NCI-H1694 (cell line): ENCODE results near the gene DLGAP4.
"Not testable (repeated sequence)": the region's sequence is repeated elsewhere in the genome, so short reads cannot be mapped to it uniquely, and the experiment has no call there.

Experiments
- DNase-seq: peaks from one replicate; lab custom pipeline; 2025; lab: John Stamatoyannopoulos, UW

DLGAP4 gene

DNA sequence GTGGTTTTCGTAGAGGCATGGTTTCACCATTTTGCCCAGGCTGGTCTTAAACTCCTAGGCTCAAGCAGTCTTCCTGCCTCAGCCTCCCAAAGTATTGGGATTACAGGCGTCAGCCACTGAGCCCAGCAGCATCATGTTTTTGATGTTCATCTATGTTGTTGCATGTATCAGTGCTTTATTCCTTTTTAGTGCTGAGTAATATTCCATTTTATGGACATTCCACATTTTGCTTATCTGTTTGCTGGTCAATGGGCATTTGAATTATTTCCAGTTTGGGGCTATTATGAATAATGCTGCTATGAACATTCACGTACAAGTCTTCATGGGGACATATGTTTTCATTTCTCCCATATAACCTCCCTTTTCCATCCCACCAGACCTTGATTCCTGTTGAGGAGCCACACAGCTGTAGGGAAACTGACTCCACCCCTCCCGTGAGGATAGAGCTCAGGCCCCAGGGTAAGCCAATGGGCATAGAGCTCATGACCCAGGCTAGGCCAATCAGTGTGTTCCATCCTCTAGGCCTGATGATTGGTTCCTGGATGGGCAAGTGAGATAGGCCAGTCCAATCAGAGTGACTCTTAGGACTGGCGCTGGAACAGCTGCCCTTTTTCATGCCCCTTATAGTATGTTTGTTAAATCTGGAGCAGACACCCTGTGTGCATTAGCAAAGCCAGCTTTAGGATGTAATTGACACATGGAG is 49.5 kb downstream of the DLGAP4 start:
- no peak for DNase-seq

DNA sequence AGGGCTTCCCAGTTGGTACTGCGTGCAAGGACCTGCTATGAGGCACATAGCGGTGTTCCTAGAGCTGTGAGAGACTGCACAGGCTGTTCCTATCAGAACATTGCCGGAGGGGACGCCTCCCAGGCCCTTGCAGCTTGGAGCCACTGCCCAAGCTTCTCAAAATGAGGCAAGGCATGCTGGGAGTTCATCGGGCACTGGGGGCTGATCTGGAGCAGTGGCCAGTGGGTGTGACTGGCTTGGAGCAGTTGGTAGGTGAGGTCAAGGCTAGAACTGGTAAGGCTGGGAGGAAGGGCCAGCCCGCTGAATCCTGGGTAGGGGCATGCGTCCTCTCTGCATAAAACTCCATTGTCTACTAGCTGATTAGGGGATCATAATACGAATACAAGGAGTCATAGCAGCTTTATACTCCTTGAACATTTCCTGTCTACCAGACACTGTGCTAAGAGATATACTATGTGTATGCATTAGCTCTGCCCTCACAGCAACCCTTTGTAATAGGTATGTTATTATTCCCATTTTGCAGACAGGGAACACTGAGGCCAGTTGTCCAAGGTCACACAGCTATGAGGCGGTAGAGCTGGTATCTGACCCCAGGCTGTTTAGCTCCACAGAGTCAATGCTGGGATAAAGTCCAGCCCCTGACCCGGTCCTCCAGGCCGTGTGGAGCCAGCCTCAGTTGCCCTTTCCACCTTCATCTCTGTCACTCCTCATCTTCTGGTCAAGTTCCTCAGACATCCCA is 53.7 kb downstream of the DLGAP4 start:
- DNase-seq, result no peak

DNA sequence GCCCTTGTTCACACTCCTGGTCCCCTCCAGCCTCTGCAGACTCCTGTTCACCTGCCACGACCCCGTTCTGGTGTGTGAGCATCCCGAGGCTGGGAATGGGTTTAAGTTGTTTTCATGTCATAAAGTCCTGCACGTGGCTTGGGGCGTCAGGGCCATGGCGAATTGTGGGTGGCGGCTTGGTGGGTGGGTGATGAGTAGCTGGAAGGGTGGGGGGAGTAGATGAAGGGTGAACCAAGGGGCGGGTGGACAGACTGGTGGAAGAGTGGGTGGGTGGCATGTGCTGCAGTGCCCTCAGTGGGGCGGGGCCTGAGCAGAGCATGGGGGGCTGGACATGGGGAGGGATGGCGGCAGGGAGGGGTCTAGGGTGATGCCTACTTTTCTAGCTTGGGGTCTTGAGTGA is 54.3 kb downstream of the DLGAP4 start:
- DNase-seq, result no peak

DNA sequence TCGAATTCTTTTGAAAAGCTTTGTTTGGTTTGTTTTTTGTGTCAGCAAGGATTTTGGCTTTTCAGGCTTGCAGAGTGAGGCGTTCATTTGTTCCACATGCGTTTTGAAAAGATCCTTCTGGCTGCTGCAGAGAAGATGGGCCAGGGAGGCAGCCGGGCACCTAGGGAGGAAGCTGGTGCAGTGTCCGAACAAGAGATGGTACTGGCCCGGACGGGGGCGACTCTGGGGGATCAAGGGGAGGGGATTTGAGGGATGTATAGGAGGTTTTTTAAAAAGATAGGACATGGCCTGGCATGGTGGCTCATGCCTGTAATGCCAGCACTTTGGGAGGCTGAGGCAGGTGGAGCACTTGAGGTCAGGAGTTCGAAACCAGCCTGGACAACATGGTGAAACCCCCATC is 55.3 kb downstream of the DLGAP4 start:
- DNase-seq, result no peak

DNA sequence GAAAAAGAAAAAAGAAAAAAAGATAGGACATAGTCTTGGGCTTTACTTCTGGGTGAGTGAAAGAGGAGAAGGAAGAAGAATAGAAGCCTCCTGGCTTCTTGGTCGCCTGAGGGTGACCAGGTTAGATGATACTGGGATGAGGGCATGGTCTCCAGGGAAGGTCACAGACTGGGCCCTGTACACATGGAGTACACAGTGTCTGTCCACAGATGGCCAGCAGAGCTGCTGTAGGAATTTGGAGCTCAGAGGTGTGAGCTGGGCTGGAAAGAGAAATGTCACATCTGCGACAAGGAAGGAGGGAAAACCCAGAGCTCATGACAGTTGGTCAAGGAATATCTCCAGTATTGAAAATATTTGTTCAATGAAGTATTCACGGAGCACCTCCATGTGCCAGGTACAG is 56.1 kb downstream of the DLGAP4 start:
- DNase-seq, result no peak

DNA sequence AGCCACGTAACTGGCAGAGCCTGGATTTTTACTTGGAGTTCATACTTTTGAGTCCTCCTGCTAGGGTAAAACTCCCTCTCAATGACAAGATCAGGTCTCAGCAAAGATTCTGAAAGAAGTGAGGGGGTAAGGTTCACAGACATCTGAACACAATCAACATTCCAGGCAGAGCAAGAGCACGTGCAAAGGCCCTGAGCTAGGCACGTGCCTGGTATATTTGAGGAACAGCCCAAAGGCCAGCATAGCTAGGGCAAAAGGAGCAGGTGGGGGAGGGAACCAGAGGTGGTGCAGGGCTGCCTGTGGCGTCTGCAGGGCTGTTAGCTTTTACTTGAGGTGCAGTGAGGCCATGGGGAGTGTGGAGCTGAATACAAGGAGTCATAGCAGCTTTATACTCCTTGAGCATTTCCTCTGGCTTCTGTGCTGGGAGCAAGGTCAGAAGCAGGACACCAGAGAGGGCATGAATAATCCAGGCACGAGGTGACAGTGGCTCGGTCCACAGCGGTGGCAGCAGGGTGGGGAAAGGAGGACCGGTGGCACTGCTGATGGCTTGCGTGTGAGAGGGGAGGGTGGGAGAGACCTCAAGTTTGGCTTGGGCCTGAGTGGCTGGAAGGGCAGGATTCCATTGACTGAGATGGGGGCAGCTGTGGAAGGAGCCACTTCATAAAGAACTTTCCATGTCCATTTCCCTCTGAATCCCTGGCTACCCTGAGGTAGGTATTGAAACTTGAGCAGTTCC is 57.0 kb downstream of the DLGAP4 start:
- no peak for DNase-seq

DNA sequence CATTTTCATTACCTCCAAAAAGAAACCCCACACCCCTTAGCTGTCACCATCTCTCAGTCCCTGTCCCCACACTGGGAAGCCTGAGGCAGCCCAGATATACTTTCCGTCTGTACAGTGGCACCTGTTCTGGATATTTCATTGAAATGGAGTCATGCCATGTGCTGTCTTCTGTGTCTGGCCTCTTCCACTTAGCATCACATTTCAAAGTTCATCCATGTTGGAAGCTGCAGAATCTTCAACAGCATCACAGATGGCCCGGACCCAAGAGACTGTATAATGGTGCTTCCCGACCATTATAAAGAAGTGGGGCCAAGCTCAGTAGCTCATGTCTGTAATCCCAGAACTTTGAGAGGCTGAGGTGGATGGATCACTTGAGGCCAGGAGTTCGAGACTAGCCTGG is 58.4 kb downstream of the DLGAP4 start:
- no peak for DNase-seq

DNA sequence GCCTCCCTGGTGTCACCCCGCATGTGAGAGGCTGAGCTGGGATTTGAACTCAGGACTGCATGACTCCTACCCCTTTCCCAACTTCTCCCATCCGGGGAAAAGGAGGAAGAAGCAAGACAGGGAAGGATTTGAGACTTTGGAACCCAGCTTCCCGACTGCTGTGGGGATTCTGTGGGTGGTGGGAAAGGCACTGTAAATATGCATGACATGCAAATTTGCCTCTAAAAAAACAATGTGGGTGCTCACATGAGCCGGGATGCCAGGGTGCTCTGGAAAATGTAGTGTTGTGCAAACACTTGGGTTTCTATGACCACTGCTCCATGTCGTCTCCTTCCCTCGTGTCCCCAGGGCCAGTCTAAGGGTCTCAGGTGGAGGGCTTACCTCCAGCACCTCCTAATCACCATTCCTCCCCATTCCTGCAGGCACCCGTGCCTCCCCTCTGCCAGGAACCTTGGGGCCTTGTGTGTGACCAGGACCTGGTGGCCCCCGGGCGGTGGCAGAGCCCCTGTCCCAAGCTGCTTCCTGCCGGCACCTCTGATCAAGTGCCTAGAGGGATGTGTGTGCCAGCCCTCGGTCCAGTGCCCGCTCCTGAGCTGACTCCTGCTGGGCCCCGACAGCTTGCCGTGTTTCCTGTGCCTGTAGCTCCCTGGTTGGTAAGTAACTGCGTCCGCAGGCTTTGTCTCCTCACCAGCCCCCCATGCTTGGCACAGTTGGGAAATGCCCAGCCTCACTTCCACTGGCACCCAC is 60.7 kb downstream of the DLGAP4 start:
- no peak for DNase-seq

DNA sequence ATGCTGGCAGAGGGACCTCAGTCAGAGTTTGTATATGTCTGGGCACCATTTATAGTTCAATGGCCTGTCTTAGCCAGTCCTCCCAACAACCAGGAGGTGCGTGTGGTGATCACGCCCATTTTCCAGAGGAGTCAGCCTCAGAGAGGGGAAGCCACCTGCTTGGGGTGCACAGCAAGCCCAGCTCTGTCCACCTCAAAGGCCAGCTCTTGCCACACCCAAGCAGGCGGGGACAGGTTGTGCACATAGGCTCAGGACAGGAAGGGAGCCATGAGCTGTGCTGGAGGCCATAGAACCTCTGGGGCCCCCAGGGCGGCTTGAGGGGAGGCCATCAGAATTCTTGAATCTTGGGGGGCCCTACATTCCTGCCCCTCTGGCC is 61.2 kb downstream of the DLGAP4 start:
- no peak for DNase-seq

DNA sequence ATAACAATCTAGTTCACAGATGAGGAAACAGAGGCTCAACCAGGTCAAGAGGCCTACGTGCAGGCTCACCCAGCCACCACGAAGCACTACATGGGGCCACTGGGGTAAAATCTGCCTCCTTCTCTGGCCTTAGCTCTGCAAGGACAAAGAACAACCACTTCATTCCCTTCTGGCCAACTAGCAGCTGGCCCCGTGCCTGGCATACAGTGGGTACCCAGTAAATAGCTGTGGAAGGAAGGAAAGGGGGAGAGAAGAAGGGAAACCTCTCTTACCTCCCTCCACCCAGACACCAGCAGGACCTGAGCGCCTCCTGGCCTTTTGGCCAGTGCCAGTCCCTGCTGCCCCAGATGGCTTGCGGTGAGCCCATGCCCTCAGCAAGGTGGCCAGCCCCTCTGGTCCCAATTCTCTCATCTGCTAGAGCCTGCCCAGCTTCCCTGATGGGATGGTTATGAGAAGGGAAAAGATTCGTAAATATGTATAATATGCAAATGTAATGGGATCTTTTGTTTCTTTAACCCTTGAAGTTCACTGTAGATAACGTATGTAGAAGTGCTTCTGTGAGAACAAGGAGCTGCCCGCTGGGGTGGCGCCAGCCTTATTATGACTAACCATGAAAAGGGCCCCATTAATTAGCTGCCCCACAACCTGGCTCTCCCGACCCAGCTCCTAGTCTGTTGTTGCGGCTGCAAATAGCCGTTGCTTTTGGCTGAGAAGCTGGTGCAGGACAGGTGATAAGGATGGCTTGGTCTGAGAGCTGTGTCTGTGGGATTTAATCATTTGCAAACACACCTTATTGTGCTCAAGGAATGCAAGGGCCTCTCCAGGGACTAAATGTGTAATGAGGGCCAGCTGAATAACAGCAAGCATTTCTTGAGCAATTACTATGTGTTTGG is 62.0 kb downstream of the DLGAP4 start:
- DNase-seq, result no peak

DNA sequence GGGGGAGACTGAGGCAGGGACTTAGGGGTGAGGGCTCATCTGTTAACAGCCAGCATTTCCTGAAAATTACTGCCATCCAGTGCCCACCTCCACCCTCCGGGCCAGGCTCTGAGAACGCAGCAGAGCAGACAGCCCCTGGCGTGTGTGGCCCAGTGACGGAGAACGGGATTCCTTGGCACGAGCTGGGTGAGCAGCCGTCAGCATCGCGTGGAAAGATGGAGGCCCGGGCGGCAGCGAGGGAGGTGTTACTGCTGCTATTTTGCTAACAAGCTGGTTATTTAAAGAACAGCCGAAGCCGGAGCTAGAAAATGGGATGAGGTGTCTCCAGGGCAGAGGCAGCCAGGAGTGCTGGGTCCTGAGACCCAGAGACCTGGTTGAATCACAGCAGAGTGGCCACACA is 62.7 kb downstream of the DLGAP4 start:
- DNase-seq, result no peak

DNA sequence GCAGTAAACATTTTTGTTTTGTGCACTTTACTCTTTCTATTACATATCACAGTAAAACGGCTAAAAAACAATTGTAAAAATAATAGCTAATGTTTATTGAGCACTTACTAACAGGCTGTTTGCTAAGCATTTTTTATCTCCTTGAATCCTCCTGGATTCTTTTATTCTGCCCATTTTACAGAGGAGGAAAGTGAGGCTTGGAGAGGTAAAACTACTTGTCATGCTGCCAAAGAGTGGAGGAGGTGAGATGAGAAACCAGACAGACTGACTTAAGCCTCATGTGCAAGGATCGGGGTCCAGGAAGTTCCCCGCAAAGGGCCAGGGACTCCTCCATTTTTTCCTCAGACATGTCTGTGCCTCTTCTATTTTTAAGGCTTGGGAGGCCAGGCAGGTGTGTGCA is 63.6 kb downstream of the DLGAP4 start:
- DNase-seq, result no peak

DNA sequence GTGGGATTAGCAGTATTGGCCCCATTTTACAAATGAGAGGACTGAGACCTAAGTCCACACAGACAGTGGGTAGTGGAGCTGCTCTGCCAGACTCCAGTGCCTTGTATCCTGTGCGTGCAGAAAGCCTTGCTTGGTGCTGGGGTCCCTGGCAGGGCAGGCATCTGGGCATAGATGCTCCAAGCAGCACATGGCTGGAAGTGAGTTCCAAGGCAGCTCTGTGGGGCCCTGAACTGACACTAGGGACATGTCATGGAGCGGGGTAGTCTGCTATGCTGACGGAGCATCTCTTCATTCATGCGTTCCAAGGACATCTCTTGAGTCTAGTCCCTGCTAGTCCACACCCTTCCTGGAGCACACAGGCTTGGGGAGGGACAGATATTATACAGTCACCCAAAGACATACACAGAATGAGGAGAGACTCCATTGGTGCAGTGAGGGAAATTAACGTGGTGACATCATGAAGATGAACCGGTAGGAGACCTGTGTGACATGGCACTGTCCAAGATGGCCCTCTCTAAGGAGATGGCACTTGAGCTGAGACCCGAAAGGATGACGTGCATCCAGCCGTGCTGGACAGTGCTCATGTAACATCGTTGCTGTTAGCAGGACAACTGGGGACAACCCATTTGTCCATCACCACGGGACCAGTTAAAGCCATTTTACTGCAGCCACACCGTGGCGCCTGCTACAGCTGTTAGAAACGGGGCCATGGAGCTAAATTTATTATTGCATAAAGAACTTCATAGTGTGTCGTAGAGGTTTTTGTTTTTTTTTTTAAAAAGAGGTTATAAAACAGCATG is 65.1 kb downstream of the DLGAP4 start:
- no peak for DNase-seq

DNA sequence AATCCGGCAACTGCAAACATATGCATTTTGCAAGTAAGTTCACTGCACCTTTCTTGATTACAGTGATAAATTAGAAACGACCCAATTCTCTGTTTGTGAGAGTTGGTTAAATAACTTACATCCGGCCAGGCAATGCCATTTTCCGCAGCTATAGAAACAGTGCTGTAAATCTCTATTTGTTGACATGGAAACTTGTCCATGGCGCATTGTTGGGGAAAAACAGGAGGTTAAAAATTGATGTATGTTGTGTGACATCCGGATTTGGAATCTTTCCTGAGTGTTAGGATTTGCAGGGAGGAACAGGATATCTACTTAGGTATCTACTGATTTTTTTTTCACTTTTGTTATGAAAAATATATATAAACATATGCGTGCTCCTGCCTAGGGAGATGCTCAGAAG is 66.5 kb downstream of the DLGAP4 start:
- no peak for DNase-seq

DNA sequence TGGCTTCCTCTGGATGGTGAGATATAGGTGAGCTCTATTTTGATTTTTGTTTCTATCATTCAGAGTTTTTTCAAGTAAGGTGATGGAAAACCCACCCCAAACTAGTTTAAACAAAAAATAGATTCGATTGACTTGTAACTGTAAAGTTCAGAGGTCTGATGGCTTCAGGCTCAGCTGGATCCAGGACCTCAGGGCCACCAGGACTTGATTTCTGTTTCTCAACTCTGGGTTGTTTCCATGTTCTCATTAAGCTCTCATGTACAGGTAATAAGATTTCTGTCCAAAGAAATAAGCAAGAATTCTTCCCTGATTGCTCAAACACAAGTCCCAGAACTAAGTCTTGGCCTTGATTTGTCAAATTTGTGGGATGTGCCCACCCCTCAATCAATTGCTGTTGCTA is 67.0 kb downstream of the DLGAP4 start:
- no peak for DNase-seq

DNA sequence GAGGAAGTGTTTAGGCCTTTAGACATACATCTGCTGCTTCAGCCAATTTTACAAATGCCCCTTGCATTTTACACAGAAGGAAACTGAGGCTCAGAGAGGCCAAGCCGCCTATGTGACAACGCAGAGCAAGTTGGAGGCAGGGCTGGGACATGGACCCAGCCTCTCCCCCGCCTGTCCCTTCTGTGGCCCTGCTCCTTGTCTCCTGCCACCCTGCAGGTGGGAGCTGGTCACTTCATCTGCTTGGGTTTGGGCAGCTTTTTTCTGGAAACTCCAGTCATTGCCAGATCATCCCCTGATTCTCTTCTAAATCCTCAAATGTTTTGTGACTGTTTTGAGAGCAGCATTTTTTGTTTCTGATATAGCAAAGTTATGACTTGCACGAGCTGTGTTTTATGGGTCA is 68.9 kb downstream of the DLGAP4 start:
- DNase-seq, result no peak

DNA sequence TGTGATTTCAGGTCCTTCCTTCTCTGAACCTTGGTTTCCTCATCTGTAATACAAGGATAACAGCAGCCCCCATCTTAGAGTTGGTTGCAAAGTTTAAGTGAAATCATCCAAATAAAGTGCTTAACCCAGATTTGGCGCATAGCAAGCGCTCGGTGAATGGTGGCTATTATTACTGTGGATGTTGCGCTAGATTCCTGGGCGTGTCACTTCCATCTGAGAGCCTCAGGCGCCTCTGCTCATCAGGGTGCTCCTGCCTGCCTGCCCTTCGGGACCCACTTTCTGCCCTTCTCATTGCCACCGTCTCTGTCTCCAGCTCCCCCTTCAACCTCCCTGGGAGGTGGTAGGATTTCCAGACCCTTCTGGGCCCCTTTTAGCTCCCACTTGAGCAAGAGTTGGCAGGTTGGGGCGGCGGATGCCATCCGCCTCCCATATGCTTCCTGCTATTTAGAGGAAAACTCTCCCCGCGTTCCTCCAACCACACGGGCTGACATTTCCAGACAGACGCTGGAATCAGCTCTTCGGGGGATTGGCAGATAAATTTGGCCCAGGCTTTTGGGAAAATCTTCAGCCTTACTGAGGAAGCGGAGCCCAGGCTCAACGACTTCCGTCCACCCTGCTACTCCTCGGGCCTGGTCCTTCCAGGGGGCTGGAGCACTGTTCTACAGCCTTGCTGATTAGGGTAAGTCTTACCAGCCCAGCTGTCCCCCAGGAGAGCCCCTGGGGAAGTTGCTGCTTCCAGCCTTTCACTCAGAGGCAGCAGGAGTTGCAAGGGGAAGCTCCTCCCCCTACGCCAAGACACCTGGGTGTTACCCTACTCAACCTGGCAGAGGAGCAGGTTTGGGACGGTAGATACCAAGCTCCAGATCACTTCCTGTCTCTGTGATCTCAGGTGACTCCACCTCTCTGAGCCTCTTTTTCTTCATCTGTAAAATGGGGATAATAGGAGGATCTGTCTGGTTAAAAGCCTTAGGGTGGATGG is 71.5 kb downstream of the DLGAP4 start:
- no peak for DNase-seq

DNA sequence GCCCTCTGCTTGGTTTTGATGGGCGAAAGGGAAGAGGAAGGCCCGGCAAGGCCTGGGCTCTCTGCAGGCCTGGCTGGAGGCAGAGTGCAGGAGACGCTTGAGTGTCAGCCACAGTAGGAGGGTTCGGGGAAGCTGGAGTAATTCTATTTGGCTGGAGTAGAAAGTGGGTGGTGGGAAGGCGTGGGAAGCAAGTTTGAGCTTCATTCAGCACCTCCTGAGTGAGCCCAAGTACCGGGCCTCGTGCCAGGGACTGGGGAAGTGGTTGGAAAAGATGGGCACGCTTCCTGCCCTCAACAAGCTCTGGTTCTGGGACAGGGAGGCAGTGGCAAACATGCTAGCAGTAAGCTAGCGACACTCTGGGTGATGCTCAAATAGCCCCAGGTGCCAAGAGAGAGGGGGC is 72.5 kb downstream of the DLGAP4 start:
- no peak for DNase-seq

DNA sequence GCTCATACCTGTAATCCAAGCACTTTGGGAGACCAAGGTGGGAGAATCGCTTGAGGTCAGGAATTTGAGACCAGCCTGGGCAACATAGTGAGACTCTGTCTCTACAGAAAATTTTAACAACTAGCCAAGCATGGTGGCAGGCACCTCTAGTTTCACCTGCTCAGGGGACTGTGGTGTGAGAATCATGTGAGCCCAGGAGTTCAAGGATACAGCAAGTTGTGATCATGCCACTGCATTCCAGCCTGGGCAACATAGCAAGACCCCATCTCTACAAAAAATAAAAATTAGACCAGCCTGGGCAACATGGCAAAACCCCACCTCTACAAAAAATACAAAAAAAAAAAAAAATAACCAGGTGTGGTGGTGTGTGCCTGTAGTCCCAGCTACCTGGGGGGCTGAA is 73.8 kb downstream of the DLGAP4 start:
- DNase-seq, result not testable (repeated sequence)
